Measurements from ENCODE around the gene CCL16.

Gene CCL16

DNA sequence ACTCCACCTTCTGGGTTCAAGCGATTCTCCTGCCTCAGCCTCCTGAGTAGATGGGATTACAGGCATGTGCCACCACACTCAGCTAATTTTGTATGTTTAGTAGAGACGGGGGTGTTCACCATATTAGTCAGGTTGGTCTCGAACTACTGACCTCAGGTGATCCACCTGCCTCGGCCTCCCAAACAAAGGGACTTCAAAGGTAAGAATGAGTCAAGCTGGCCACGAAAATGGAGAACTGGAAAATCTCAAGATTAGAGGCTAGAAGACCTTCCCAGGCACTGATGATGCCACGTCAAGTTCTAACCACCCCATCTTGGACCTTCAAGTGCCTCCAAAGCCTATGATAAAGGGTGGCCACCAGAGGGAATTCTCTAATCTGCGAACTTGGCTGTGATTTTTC, 21.3 kb upstream of the CCL16 start:
- no CpG with 5 or more reads among the region's 7 CpGs for WGBS, 2 donors (ENCODE audit: extremely low coverage in 2 of 2, insufficient read length in 2 of 2, insufficient replicate concordance in 1 of 2)
- H3K4me1 ChIP-seq (ENCODE audit: control insufficient read depth in 2 of 2, insufficient read depth in 1 of 2, low read depth in 1 of 2, low read length in 2 of 2): peaks cover 5 to 15% of the 10 kb centered on the region in 2 donors
- no peak overlapping the region for H2BK5ac ChIP-seq (ENCODE audit: low read length)
- H3K9ac ChIP-seq (ENCODE audit: low read depth, low read length, poor library complexity): no peak overlapping the region
- H3K36me3 ChIP-seq (replicated peaks in 1 of 2; ENCODE audit: control insufficient read depth in 2 of 2, insufficient read depth in 2 of 2, low read length in 2 of 2): no peaks in the 10 kb centered on the region
- no peak overlapping the region for H4K8ac ChIP-seq (ENCODE audit: low read depth, low read length)
- no peak overlapping the region for H2BK12ac ChIP-seq (ENCODE audit: low read length)
- H3K14ac ChIP-seq (ENCODE audit: low read length): no peak overlapping the region
- H2AFZ ChIP-seq (ENCODE audit: low read length): no peak overlapping the region
- no peak overlapping the region for H2AK5ac ChIP-seq (ENCODE audit: low read depth, low read length)
- no peak overlapping the region for H2BK15ac ChIP-seq (ENCODE audit: low read length)
- H2BK120ac ChIP-seq (ENCODE audit: low read depth, low read length): no peak overlapping the region
- no peak overlapping the region for H4K91ac ChIP-seq (ENCODE audit: low read depth, low read length, poor library complexity)
- H3K9me3 ChIP-seq (replicated peaks in 1 of 2; ENCODE audit: control insufficient read depth in 2 of 2, insufficient read depth in 1 of 2, low read depth in 1 of 2, low read length in 2 of 2): peaks cover 0 to 2% of the 10 kb centered on the region in 2 donors
- no peak overlapping the region for H3K18ac ChIP-seq (ENCODE audit: low read length)
- H3K27ac ChIP-seq (replicated peaks; ENCODE audit: low read length): no peak overlapping the region
- H3K27me3 ChIP-seq (ENCODE audit: control insufficient read depth in 3 of 3, insufficient read depth in 3 of 3, low read depth in 1 of 3, low read length in 3 of 3): no peaks in the 10 kb centered on the region
- H3K4me2 ChIP-seq (ENCODE audit: insufficient read depth, low read length, poor library complexity, severe bottlenecking): no peak overlapping the region
- H3K4ac ChIP-seq (ENCODE audit: low read length): no peak overlapping the region
- H3K4me3 ChIP-seq (ENCODE audit: low read length in 2 of 2): no peak overlapping the region
- H3K79me1 ChIP-seq (ENCODE audit: low read depth, low read length): no peaks in the 10 kb centered on the region
- DNase-seq (ENCODE audit: low spot score): no peak
- no peak overlapping the region for H3K23ac ChIP-seq (ENCODE audit: low read depth, low read length, poor library complexity)

DNA sequence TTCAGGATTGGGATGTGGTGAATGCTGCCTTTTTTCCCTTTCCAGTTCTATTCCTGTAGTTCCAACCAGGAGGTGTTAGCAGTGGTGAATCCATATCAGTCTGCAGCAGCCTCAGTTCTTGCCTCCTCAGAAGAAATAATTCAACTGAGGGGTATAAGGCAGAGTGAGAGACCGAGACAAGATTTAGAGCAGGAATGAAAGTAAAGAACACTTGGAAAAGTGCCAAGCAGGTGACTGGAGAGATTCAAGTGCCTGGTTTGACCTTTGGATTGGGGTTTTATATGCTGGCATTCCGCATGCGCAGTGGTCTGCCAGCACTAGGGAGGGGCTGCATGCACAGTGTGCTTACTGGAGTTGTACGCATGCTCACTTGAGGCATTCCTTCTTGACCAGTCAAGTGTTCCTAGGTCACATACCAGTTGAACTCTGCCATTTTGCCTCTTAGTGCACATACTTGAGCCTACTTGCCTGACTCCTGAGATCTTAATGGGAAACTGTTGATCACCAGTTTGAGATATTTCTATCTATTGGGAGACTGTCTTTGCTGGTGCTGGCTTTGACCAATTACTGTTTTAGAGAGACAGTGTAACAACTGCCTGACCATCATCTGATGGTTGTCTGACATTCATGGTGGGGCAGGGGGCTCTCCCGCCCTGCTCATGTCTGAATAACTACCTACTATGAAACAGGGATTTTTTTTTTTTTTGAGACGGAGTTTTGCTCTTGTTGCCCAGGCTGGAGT, 20.7 kb upstream of the CCL16 start:
- peak overlapping the region; percentile 68 for H3K23ac ChIP-seq (ENCODE audit: low read depth, low read length, poor library complexity)
- no peak overlapping the region for H2AFZ ChIP-seq (ENCODE audit: low read length)
- peaks cover 0 to 2% of the 10 kb centered on the region in 2 donors for H3K9me3 ChIP-seq (replicated peaks in 1 of 2; ENCODE audit: control insufficient read depth in 2 of 2, insufficient read depth in 1 of 2, low read depth in 1 of 2, low read length in 2 of 2)
- H2BK5ac ChIP-seq (ENCODE audit: low read length): no peak overlapping the region
- H2AK5ac ChIP-seq (ENCODE audit: low read depth, low read length): no peak overlapping the region
- no peak overlapping the region for H3K14ac ChIP-seq (ENCODE audit: low read length)
- no peak overlapping the region for H2BK12ac ChIP-seq (ENCODE audit: low read length)
- no peaks in the 10 kb centered on the region for H3K36me3 ChIP-seq (replicated peaks in 1 of 2; ENCODE audit: control insufficient read depth in 2 of 2, insufficient read depth in 2 of 2, low read length in 2 of 2)
- WGBS, 2 donors (ENCODE audit: extremely low coverage in 2 of 2, insufficient read length in 2 of 2, insufficient replicate concordance in 1 of 2): no CpG with 5 or more reads among the region's 6 CpGs
- DNase-seq (ENCODE audit: low spot score): no peak
- no peak overlapping the region for H4K91ac ChIP-seq (ENCODE audit: low read depth, low read length, poor library complexity)
- H3K27ac ChIP-seq (replicated peaks; ENCODE audit: low read length): no peak overlapping the region
- H3K4me2 ChIP-seq (ENCODE audit: insufficient read depth, low read length, poor library complexity, severe bottlenecking): no peak overlapping the region
- H4K8ac ChIP-seq (ENCODE audit: low read depth, low read length): no peak overlapping the region
- H3K79me1 ChIP-seq (ENCODE audit: low read depth, low read length): no peaks in the 10 kb centered on the region
- H3K4ac ChIP-seq (ENCODE audit: low read length): no peak overlapping the region
- no peak overlapping the region for H3K4me3 ChIP-seq (ENCODE audit: low read length in 2 of 2)
- no peak overlapping the region for H2BK15ac ChIP-seq (ENCODE audit: low read length)
- H3K18ac ChIP-seq (ENCODE audit: low read length): peak overlapping the region; percentile 44
- H3K4me1 ChIP-seq (ENCODE audit: control insufficient read depth in 2 of 2, insufficient read depth in 1 of 2, low read depth in 1 of 2, low read length in 2 of 2): peaks cover 5 to 15% of the 10 kb centered on the region in 2 donors
- no peaks in the 10 kb centered on the region for H3K27me3 ChIP-seq (ENCODE audit: control insufficient read depth in 3 of 3, insufficient read depth in 3 of 3, low read depth in 1 of 3, low read length in 3 of 3)
- H3K9ac ChIP-seq (ENCODE audit: low read depth, low read length, poor library complexity): no peak overlapping the region
- H2BK120ac ChIP-seq (ENCODE audit: low read depth, low read length): no peak overlapping the region

DNA sequence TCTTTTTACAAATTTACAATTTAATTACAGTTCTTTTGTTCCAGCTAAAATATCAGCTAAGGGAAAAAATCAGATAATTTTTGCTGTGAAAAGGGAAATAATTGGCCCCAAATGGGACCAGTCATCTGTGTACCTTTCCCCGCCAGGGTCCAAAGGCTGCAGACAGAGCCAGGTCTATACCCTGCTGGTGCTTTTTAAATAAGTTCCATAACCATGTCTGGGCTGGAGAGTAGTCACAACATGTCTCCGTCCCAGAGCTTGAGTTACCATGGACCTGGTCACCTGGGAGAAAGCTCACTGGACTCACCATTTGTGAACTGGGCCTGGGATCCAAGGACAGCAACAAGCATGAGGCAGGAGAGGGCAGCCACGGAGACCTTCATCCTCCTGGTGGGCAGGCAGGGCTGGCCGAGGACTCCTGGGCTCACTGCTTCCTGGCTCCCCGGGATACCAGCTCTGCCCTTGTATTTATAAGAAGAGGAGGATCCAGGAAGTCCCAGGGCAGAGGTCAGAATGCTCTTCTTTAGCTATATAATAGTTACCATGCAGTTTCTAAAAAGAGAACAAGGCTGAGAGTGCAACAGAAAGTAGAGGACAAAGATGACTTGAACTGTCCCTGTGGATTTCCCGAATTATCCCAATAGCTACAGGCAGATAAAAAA, 19.9 kb upstream of the CCL16 start, which contains the start of gene CCL15:
TSS of gene CCL15 (minus strand) at position 444 of the 662 bp plus-strand sequence. CDS start at position 383, 61 bp downstream.
- Histone ChIP-seq H4K8ac (ENCODE audit: low read depth, low read length) (no peak within 1 kb of the TSS), H3K4me3 (ENCODE audit: low read length in 2 of 2) (no peak within 1 kb of the TSS), H3K9me3 (replicated peaks in 1 of 2; ENCODE audit: control insufficient read depth in 2 of 2, insufficient read depth in 1 of 2, low read depth in 1 of 2, low read length in 2 of 2) (peaks cover 0 to 2% of the 10 kb centered on the region in 2 donors), H3K9ac (ENCODE audit: low read depth, low read length, poor library complexity) (no peak within 1 kb of the TSS), H3K14ac (ENCODE audit: low read length) (no peak within 1 kb of the TSS), H2BK5ac (ENCODE audit: low read length) (no peak within 1 kb of the TSS), H3K27ac (replicated peaks; ENCODE audit: low read length) (no peak within 1 kb of the TSS), H3K36me3 (replicated peaks in 1 of 2; ENCODE audit: control insufficient read depth in 2 of 2, insufficient read depth in 2 of 2, low read length in 2 of 2) (no peaks in the 10 kb centered on the region), H2BK12ac (ENCODE audit: low read length) (no peak within 1 kb of the TSS), H3K79me1 (ENCODE audit: low read depth, low read length) (no peaks in the 10 kb centered on the region), H2AK5ac (ENCODE audit: low read depth, low read length) (no peak within 1 kb of the TSS), H2BK120ac (ENCODE audit: low read depth, low read length) (no peak within 1 kb of the TSS), H2AFZ (ENCODE audit: low read length) (peak within 1 kb of the TSS; percentile 36), H3K4me1 (ENCODE audit: control insufficient read depth in 2 of 2, insufficient read depth in 1 of 2, low read depth in 1 of 2, low read length in 2 of 2) (peaks cover 5 to 15% of the 10 kb centered on the region in 2 donors), H3K27me3 (ENCODE audit: control insufficient read depth in 3 of 3, insufficient read depth in 3 of 3, low read depth in 1 of 3, low read length in 3 of 3) (no peaks in the 10 kb centered on the region), H3K4me2 (ENCODE audit: insufficient read depth, low read length, poor library complexity, severe bottlenecking) (no peak within 1 kb of the TSS), H3K23ac (ENCODE audit: low read depth, low read length, poor library complexity) (peak within 1 kb of the TSS; percentile 68), H2BK15ac (ENCODE audit: low read length) (no peak within 1 kb of the TSS), H3K4ac (ENCODE audit: low read length) (no peak within 1 kb of the TSS), H3K18ac (ENCODE audit: low read length) (peak within 1 kb of the TSS; percentile 44), H4K91ac (ENCODE audit: low read depth, low read length, poor library complexity) (no peak within 1 kb of the TSS)
- no peak for DNase-seq (ENCODE audit: low spot score)
- WGBS, 2 donors (ENCODE audit: extremely low coverage in 2 of 2, insufficient read length in 2 of 2, insufficient replicate concordance in 1 of 2): no CpG with 5 or more reads among the region's 6 CpGs

DNA sequence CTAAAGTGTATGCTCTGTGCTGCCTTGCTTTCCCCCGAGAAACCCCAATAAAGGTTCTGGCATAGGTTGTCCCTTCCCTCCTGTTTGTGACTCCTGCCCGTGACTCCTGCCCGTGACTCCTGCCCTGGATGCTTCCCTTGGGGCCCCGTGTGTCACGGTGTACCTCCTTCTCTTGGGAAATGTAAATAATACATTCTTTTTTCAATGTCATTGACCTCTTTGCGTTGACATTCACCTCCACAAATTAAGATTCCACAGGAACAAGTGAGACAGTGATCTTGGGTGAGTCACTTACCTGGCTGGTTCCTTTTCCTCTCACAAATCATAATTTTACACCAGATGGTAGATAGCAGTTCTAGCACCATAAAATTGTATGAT, 19.4 kb upstream of the CCL16 start:
- no peak for DNase-seq (ENCODE audit: low spot score)
- Histone ChIP-seq H3K4me3 (ENCODE audit: low read length in 2 of 2) (no peak overlapping the region), H4K91ac (ENCODE audit: low read depth, low read length, poor library complexity) (no peak overlapping the region), H2AK5ac (ENCODE audit: low read depth, low read length) (no peak overlapping the region), H4K8ac (ENCODE audit: low read depth, low read length) (no peak overlapping the region), H3K18ac (ENCODE audit: low read length) (no peak overlapping the region), H3K4ac (ENCODE audit: low read length) (no peak overlapping the region), H3K79me1 (ENCODE audit: low read depth, low read length) (no peaks in the 10 kb centered on the region), H3K9me3 (replicated peaks in 1 of 2; ENCODE audit: control insufficient read depth in 2 of 2, insufficient read depth in 1 of 2, low read depth in 1 of 2, low read length in 2 of 2) (peaks cover 0 to 2% of the 10 kb centered on the region in 2 donors), H3K27ac (replicated peaks; ENCODE audit: low read length) (no peak overlapping the region), H3K9ac (ENCODE audit: low read depth, low read length, poor library complexity) (no peak overlapping the region), H2BK5ac (ENCODE audit: low read length) (no peak overlapping the region), H3K4me1 (ENCODE audit: control insufficient read depth in 2 of 2, insufficient read depth in 1 of 2, low read depth in 1 of 2, low read length in 2 of 2) (peaks cover 5 to 15% of the 10 kb centered on the region in 2 donors), H2BK12ac (ENCODE audit: low read length) (no peak overlapping the region), H2AFZ (ENCODE audit: low read length) (no peak overlapping the region), H2BK120ac (ENCODE audit: low read depth, low read length) (no peak overlapping the region), H3K23ac (ENCODE audit: low read depth, low read length, poor library complexity) (no peak overlapping the region), H3K36me3 (replicated peaks in 1 of 2; ENCODE audit: control insufficient read depth in 2 of 2, insufficient read depth in 2 of 2, low read length in 2 of 2) (no peaks in the 10 kb centered on the region), H2BK15ac (ENCODE audit: low read length) (no peak overlapping the region), H3K14ac (ENCODE audit: low read length) (no peak overlapping the region), H3K27me3 (ENCODE audit: control insufficient read depth in 3 of 3, insufficient read depth in 3 of 3, low read depth in 1 of 3, low read length in 3 of 3) (no peaks in the 10 kb centered on the region), H3K4me2 (ENCODE audit: insufficient read depth, low read length, poor library complexity, severe bottlenecking) (no peak overlapping the region)
- WGBS, 2 donors (ENCODE audit: extremely low coverage in 2 of 2, insufficient read length in 2 of 2, insufficient replicate concordance in 1 of 2): no CpG with 5 or more reads among the region's 6 CpGs
